SW 1271 (cell line): ENCODE data around the gene PPIP5K1.
"Not testable (repeated sequence)": the region's sequence is repeated elsewhere in the genome, so short reads cannot be mapped to it uniquely, and the experiment has no call there.

ENCODE experiments used
- DNase-seq, 2 experiments: peaks; one replicate each; lab custom pipeline; 2025; lab: John Stamatoyannopoulos, UW

The PPIP5K1 gene

GRCh38 chr15:43589778-43590466 is at the start of gene PPIP5K1:
Gene PPIP5K1, minus strand, starts transcription at chr15:43590208. Its CDS starts 5,704 bp downstream, at chr15:43584504.
- not testable (repeated sequence) for DNase-seq

GRCh38 chr15:43638464-43639204 is 48.6 kb upstream of the PPIP5K1 start:
- DNase-seq, result not testable (repeated sequence)

GRCh38 chr15:43626937-43627336 is 36.9 kb upstream of the PPIP5K1 start:
- DNase-seq, result not testable (repeated sequence)

- DNase-seq, result no peak
Observed at GRCh38 chr15:43625106-43625505, 35.1 kb upstream of the PPIP5K1 start.

GRCh38 chr15:43622068-43622799 is 32.2 kb upstream of the PPIP5K1 start:
- DNase-seq, result not testable (repeated sequence)

GRCh38 chr15:43618700-43619099 is 28.7 kb upstream of the PPIP5K1 start, which contains the start of gene STRC:
Gene STRC, minus strand, starts transcription at chr15:43618800. Its CDS starts 78 bp downstream, at chr15:43618722.
- not testable (repeated sequence) for DNase-seq

- not testable (repeated sequence) for DNase-seq
Observed at GRCh38 chr15:43617750-43618149, 27.7 kb upstream of the PPIP5K1 start.

- DNase-seq, result not testable (repeated sequence)
Observed at GRCh38 chr15:43602233-43602632, 12.2 kb upstream of the PPIP5K1 start.

- DNase-seq, result not testable (repeated sequence)
Observed at GRCh38 chr15:43600200-43600599, 10.2 kb upstream of the PPIP5K1 start.

- not testable (repeated sequence) for DNase-seq
Observed at GRCh38 chr15:43599131-43599530, 9.1 kb upstream of the PPIP5K1 start.

- not testable (repeated sequence) for DNase-seq
Observed at GRCh38 chr15:43593328-43594190, 3.6 kb upstream of the PPIP5K1 start, which contains the start of gene CKMT1B. Gene CKMT1B, plus strand, starts transcription at chr15:43594027. Its CDS starts 192 bp downstream, at chr15:43594219.

GRCh38 chr15:43592841-43593240 is 2.8 kb upstream of the PPIP5K1 start:
- DNase-seq, result not testable (repeated sequence)

GRCh38 chr15:43574607-43575006 is 15.4 kb downstream of the PPIP5K1 start:
- DNase-seq, result not testable (repeated sequence)

GRCh38 chr15:43566615-43567014 is 23.4 kb downstream of the PPIP5K1 start:
- not testable (repeated sequence) for DNase-seq

- not testable (repeated sequence) for DNase-seq
Observed at GRCh38 chr15:43563793-43564192, 26.2 kb downstream of the PPIP5K1 start.

- DNase-seq, result not testable (repeated sequence)
Observed at GRCh38 chr15:43562753-43563152, 27.3 kb downstream of the PPIP5K1 start.

- DNase-seq, result no peak
Observed at GRCh38 chr15:43552986-43553385, 37.0 kb downstream of the PPIP5K1 start.

GRCh38 chr15:43552256-43552655 is 37.8 kb downstream of the PPIP5K1 start:
- no peak for DNase-seq

- no peak for DNase-seq
Observed at GRCh38 chr15:43550527-43551363, 39.3 kb downstream of the PPIP5K1 start.

GRCh38 chr15:43547539-43547938 is 42.5 kb downstream of the PPIP5K1 start:
- no peak for DNase-seq
